ENCODE measurements around the gene TRIM38.
"Not testable (repeated sequence)": the region's sequence is repeated elsewhere in the genome, so short reads cannot be mapped to it uniquely, and the experiment has no call there.

TRIM38 gene

GRCh38 chr6:25972128-25972527, 9.5 kb downstream of the TRIM38 start:
- DNase-seq: no peak

- no peak for DNase-seq
Measured at GRCh38 chr6:25972902-25973301, 10.3 kb downstream of the TRIM38 start.

- no peak for DNase-seq
Measured at GRCh38 chr6:25973923-25974555, 11.4 kb downstream of the TRIM38 start.

- DNase-seq: no peak
Measured at GRCh38 chr6:25975923-25976560, 13.4 kb downstream of the TRIM38 start.

GRCh38 chr6:25980935-25981334, 18.3 kb downstream of the TRIM38 start:
- DNase-seq: no peak

- DNase-seq: no peak
Measured at GRCh38 chr6:25981568-25982263, 19.1 kb downstream of the TRIM38 start.

- DNase-seq: no peak
Measured at GRCh38 chr6:25984265-25984664, 21.7 kb downstream of the TRIM38 start.

GRCh38 chr6:25987845-25988244, 25.2 kb downstream of the TRIM38 start:
- no peak for DNase-seq

- DNase-seq: no peak
Measured at GRCh38 chr6:25990172-25990873, 27.7 kb downstream of the TRIM38 start.

- no peak for DNase-seq
Measured at GRCh38 chr6:25991785-25992412, 29.3 kb downstream of the TRIM38 start.

- DNase-seq: peak; percentile 29
Measured at GRCh38 chr6:25992413-25993340, 30.1 kb downstream of the TRIM38 start.

- not testable (repeated sequence) for DNase-seq
Measured at GRCh38 chr6:25993341-25993684, 30.7 kb downstream of the TRIM38 start.

- no peak for DNase-seq
Measured at GRCh38 chr6:25995507-25995906, 32.9 kb downstream of the TRIM38 start.

- DNase-seq: no peak
Measured at GRCh38 chr6:25997921-25998320, 35.3 kb downstream of the TRIM38 start.

GRCh38 chr6:25998379-25998778, 35.8 kb downstream of the TRIM38 start:
- no peak for DNase-seq

GRCh38 chr6:25999225-25999624, 36.6 kb downstream of the TRIM38 start:
- DNase-seq: not testable (repeated sequence)

GRCh38 chr6:26000366-26001144, 38.0 kb downstream of the TRIM38 start:
- DNase-seq: no peak

GRCh38 chr6:26003102-26003694, 40.6 kb downstream of the TRIM38 start:
- DNase-seq: no peak

- DNase-seq: no peak
Measured at GRCh38 chr6:26006086-26006939, 43.7 kb downstream of the TRIM38 start.

GRCh38 chr6:26006940-26007305, 44.3 kb downstream of the TRIM38 start:
- DNase-seq: not testable (repeated sequence)
